Hematopoietic multipotent progenitor cell treated with erythropoietin and hydrocortisone succinate and interleukin-3 and kit ligand, for 8 days (in vitro differentiated cells): ENCODE measurements around the gene SVEP1.
"Not testable (repeated sequence)": the region's sequence is repeated elsewhere in the genome, so short reads cannot be mapped to it uniquely, and the experiment has no call there.

Experiments
- DNase-seq: peaks from one replicate; pipeline ENCODE4 v3.0.0-alpha.2; 2015

Gene SVEP1

GRCh38 chr9:110575945-110576344 lies 3.6 kb downstream of the SVEP1 start:
- no peak for DNase-seq

DNA sequence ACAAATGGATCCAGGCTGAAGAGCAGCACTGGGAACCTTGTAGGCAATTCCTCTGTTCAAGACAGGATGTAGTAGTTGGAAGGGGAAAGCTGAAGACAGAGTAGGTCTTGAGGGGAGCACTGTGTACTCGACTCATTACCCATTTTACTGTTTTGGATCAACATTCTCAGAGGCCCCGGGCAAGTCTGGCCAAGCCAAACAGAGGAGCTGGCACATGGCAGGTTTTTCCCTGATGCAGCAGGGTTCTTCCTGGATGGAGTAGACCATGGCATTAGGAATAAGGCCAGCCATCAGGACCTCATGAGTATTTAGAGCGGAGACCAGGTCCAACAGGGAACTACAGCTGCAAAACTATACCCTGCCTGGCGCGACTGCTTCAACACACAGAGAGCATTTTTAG lies 4.4 kb downstream of the SVEP1 start:
- no peak for DNase-seq

- DNase-seq: no peak
Observed at GRCh38 chr9:110573305-110573704, 6.2 kb downstream of the SVEP1 start.

GRCh38 chr9:110571801-110572483 lies 7.6 kb downstream of the SVEP1 start:
- no peak for DNase-seq

DNA sequence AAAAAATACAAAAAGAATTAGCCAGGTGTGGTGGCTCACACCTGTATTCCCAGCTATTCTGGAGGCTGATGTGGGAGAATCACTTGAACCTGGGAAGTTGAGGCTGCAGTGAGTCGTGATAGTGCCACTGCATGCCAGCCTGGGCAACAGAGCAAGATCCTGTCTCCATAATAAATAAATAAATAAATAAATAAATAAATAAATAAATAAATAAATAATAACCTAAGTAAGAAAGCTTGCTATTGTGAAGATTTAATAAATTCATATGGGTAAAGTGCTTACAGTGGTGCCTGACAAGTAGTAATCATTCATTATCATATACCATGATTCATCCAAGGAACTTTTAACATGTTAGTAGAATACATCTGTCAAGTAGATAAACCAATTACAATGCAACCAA lies 13.4 kb downstream of the SVEP1 start:
- DNase-seq: no peak

- DNase-seq: no peak
Observed at GRCh38 chr9:110561826-110562225, 17.7 kb downstream of the SVEP1 start.

GRCh38 chr9:110559869-110560268 lies 19.7 kb downstream of the SVEP1 start:
- DNase-seq: no peak

DNA sequence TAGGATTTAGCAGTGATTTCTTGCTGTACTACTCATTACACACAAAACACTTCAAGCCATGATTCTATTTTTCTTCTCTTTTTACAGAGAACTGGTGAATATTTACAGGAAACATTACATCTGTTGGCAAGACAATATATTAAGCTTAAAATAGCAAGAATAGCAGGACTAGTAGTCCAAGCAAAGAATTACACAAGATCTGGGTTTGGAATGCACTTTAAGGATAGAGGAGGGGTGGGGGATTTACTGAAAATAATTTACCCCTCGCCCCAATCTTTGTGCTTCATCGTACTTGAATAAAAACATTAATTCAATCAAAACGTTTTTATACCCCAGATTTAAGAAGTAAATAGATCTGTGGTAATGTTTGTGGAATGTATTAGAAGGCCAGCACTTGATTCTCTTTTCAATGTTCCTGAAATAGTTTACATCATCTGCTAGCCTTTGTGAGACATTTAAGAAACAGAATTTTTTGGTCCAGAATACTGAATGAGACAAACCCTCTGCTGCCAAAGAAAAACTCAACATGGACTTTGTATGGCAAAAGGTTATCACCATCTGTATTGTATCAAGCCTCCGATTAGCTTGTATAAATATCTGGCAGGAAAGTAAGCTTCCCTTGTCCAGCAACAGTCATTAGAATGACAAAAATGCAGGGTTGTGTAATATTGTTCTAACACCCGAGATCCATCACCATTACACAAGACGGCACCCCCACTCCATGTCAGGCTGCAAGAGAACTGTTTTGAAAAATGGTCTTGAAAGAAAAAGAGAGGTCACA lies 23.8 kb downstream of the SVEP1 start:
- DNase-seq: no peak

DNA sequence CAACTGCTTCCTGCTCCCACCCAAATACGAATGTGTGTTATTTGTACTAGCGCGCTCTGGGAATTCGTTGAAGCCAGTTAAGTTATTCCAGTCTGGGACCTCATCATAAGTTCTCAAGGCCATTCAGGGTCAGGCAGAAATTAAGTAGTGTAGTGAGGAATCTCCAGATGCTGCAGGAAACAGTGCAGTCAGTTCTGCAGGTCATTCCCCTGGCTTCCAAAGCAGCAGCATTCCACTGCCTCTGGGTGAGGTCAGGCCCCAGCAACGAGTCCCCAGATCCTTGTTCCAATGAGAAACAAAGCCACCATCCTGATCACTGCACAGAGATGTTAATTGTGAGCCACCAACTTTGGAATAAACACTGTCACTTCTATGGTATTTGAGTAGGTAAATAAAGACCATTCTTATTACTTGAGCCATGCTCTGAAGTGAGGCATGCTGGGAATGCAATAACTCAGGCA lies 33.1 kb downstream of the SVEP1 start:
- DNase-seq: no peak

- DNase-seq: no peak
Observed at GRCh38 chr9:110545705-110546104, 33.8 kb downstream of the SVEP1 start.

DNA sequence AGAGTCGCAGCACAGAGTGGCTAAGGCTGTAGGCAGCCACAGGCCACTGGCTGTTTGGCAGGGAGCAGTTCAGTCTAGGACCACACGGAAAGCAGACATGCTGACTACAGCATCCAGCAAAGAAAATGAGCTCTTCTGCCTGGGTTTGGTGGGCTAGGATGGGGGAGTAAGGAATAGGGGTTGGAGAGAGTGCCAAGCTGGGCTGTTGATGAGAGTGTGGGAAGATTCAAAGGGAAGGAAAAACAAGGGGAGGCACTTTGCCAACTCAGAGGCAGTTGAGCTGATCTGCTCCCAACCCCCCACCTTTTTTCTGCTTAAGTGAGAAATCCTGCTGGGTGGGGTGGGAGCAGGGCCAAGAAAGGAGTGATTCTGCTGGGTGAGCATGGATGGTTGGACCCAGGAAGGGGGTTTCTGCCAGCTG lies 35.9 kb downstream of the SVEP1 start:
- no peak for DNase-seq

DNA sequence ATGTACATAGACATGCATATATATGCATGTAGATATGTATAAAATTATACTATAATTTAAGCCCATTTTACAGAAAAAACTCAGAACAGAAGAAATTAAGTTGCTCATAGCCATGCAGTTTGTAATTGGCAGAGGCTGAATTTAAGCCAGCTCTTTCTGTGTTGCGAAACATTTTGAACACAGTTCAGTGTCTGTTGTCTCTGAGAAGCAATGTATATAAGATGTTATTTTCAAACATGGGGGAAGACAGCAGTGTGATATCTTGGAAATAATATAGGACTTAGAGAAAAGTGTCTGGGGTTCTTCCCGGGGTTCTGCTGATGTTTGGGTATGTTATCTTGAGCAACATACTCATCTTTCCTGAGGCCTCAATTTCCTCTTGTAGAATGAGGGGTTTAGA lies 37.6 kb downstream of the SVEP1 start:
- no peak for DNase-seq

DNA sequence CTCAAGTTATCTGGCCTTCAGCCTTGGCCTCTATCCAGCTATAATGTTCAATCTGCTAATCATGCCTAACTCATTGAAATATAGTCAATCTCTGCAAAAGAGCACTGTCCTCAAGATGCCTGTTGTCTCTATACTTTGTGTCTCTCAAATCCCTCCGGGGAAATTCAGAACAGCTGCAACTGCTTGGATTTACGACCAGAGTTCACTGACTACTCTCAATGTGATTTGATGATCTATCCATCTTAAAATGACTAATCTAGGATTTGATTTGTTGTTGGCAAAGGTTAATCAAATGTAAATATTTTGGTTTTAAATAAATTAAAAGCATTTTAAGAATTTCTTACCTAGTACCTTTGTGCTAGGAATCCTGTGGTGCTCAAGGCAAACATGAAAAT lies 40.9 kb downstream of the SVEP1 start:
- no peak for DNase-seq

DNA sequence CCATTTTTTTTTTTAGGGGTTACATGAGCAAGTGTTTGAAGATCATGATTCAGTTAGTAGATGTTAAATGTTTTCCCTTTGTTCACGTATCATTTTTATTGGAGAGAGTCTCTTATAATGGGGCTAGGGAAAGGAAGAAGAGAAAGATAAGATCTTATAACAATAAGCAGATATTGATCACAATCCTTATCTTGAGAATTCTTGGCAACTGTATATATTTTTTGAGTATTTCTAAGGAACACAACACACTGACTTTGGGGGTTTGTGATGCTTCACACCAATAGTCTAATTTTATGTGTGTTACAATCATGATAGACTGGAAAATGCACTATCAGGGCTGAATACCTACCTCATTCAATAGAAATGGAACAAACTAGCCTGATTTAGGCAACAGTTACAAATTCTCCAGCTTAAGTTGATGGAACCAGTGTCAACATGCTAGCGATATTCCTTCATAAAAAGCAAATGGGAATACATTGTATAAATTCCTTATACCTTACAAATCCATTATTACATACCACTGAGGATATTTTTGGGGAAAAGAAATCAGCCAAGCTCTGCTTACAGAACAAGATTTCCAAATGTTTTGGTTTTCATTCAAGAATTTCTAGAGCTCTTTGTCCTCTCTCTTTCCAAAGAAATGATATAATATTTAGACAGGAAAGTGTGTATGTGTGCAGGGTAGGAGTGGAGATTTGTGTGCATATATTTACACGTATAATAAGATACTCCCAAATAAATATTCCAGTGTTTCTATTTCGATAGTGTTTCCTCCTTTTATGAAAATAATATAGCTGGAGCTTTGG lies 41.5 kb downstream of the SVEP1 start:
- DNase-seq: no peak

- no peak for DNase-seq
Observed at GRCh38 chr9:110536822-110537221, 42.7 kb downstream of the SVEP1 start.

DNA sequence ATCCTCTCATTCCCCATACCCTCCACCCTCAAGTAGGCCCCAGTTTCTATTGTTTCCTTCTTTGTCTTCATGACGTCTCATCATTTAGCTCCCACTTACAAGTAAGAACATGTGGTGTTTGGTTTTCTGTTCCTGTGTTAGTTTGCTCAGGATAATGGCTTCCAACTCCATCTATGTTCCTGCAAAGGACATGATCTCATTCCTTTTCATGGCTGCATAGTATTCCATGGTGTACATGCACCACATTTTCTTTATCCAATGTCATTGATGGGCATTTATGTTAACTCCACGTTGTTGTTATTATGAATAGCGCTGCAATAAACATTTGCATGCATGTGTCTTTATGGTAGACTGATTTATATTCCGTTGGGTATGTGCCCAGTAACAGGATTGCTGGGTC lies 45.4 kb downstream of the SVEP1 start:
- DNase-seq: not testable (repeated sequence)

DNA sequence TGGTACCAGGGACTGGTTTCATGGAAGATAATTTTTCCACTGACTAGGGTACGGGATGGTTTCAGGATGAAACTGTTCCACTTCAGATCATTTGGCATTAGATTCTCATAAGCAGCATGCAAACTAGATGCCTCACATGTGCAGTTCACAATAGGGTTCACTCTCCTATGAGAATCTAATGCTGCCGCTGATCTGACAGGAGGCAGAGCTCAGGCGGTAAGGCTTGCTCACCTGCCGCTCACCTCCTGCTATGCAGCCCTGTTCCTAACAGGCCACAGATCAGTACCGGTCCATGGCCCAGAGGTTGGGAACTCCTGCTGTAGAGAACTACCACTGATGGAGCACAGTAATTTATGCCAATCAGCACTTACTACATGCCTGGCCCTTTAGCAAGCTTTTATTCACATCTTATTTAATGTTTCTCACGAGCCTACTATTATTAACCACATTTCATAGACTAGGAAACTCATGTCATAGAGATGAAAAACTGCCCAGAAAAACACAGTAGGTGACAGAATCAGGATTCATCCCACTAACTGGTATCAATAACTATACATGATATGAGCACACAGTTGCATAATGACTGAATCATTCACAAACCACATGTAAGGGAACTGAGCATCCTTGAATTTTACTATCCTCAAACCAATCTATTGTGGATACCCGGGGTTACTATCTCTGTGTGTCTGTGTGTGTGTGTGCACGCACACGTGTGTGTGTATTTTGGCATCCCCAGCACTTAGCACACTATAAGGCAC lies 46.5 kb downstream of the SVEP1 start:
- DNase-seq: no peak

DNA sequence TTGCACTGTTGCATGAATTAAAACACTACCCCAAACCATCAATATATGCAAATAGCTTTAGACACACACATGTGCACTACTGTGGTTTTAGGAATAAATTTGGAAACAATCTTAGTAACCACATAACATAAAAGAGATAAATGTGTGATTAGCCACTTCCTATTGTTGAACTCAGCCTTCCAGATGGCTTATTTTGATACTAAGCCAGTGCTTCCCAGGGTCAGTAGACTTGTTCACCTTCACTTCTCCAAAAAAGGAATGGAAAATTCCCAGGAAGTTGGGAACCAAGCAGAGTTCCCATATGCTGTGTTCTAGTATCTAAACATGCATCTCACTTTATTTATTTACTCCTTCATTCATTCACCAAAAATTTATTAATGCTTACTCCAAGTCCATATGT lies 47.8 kb downstream of the SVEP1 start:
- DNase-seq: no peak

- not testable (repeated sequence) for DNase-seq
Observed at GRCh38 chr9:110531241-110531640, 48.3 kb downstream of the SVEP1 start.

GRCh38 chr9:110528645-110529044 lies 50.9 kb downstream of the SVEP1 start:
- DNase-seq: no peak

DNA sequence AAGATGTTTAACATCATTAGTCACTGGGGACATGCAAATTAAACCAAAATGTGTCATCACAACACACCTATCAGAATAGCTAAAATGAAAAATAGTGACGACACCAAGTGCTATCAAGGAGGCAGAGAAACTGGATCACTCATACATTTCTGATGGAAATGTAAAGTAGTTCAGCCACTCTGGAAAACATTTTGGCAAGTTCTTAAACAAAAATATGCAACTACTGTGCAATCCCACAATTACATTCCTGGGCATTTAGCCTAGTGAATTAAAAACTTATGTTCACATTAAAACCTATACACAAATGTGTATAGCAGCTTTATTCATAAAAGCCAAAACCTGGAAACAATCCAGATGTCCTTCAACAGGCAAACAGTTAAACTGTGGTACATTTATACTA lies 53.1 kb downstream of the SVEP1 start:
- no peak for DNase-seq

GRCh38 chr9:110521206-110521605 lies 58.3 kb downstream of the SVEP1 start:
- DNase-seq: no peak
